HG03354 (cell line): ENCODE results near the gene COL9A1.

Experiments
- ATAC-seq: cut with Tn5 transposase; IDR thresholded peaks from one replicate; pipeline ENCODE4 v1.9.1; 2021; ENCODE audit warnings: mild to moderate bottlenecking; ENCODE audit not compliant: unreplicated experiment, poor library complexity, severe bottlenecking

Gene COL9A1

DNA sequence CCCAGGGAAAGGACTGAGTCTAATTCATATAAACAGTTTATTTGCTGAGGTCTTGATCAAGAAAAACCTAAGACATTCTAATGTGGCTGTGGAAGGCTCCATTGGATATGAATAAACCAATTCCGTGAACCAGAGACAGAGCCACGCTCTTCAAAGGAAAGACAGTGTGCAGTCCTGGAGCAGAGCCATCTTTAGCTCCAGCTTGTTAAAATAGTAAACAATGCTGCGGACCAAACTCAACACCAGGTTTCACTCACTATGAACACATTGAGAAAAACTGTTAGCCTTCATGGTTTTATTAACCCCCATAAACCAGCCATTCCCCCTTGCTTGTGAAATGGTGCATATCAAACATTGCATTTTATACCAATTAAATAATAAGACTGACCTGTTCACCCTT lies 61.9 kb downstream of the COL9A1 start:
- no peak for ATAC-seq

DNA sequence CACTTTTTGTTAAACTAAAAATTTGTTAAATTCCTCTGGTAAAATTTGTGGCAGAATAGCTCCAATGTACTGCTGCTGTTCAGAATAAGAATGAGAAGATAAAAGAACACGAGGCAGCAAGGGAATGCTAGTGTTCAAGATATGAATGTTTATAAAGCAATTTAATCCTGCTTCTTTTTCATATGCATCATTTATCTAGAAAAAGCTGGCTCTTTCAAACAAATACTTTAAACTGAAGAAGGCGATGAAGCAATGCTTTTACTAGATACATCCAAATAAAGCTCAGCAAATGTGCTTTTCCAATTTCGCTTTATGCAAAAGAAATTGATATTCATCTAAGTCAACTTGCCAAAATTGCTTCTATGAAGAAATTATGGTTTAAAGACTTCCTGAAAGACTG lies 66.5 kb downstream of the COL9A1 start:
- ATAC-seq, result no peak

GRCh38 chr6:70234561-70235236 lies 68.2 kb downstream of the COL9A1 start:
- ATAC-seq, result no peak

GRCh38 chr6:70231311-70231710 lies 71.6 kb downstream of the COL9A1 start:
- ATAC-seq, result no peak

DNA sequence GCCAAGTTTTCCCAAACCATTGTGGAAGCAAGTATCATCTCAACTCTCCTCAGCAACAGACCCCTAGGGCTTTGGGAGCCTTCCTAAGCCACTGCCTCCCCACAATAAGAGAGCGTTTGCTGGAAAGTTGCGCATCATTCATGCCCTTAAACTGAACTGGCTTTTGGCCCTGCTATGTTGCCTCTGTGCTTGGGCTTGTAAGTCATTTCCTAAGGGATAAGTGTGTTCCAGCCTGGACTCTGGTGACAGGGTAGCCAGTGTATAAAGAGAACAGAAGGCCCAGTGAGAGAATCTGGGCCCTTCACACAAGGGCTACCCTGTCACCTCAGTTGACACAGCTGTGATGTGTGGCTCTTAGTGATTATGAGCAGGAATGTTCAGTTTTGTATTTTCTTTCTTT lies 77.8 kb downstream of the COL9A1 start:
- no peak for ATAC-seq

GRCh38 chr6:70222439-70222749 lies 80.5 kb downstream of the COL9A1 start:
- ATAC-seq, result no peak

- no peak for ATAC-seq
Measured at GRCh38 chr6:70221715-70222438, 81.0 kb downstream of the COL9A1 start.

DNA sequence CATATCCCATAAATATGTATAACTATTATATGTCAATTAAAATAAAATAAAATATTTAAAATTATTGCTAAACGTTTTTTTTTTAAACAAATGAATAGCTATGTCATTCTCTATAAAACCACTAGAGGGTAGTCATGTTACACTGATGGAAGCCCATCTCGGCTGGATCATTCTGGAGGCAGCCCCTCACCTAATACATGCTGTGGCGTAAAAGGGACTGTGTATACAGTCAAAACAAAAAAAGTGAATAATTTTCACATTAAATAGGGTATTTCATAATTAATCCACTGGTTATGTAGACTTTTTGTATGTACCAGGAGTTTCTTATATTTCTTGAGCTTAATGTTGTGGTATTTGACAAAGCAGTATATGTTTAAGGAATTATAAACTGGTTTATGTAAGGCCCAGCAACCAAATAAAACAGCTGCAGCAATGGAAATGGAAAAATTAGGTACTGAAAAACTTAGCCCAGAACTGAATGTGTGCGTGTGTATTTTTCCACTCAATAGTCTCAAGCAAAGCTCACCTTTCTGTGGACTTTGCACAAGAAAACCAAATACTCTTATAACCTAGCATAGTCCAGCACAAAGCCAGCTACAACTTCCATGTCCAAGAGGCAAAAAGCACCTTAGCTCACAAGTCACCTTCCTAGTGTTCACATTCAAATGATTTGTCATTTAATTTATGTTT lies 81.7 kb downstream of the COL9A1 start:
- peak; percentile 70 for ATAC-seq

DNA sequence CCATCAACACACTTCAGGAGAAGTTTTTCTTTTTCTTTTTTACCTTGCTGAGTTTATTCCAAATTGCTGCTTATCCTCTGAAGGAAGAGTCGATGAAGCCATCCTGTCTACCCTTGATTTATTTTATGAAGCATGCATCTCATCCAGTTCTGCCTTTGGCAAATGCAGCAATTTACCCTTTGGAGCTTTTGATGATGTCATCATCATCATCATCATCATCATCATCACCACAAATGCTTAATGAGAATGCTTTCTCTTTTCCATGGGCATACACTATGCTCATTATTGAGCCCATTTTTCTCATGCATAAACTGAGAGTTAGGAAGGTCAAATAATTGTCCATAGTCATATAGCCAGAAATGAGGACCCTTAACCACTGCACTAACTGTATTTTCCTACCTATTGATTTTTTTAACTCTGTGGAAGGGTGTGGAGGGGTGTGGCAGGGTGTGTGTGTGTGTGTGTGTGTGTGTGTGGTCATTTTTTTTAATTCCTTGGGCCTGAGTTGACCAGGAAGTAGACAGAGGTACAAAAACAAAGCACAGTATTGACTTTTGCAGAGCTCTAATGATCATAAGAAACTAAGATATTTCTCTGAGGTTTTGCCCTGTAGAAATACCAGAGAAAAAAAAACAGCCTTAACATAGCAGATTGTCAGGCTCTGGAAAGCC lies 82.8 kb downstream of the COL9A1 start:
- no peak for ATAC-seq

- no peak for ATAC-seq
Measured at GRCh38 chr6:70216767-70217166, 86.1 kb downstream of the COL9A1 start.

- ATAC-seq, result no peak
Measured at GRCh38 chr6:70215460-70216108, 87.3 kb downstream of the COL9A1 start.

DNA sequence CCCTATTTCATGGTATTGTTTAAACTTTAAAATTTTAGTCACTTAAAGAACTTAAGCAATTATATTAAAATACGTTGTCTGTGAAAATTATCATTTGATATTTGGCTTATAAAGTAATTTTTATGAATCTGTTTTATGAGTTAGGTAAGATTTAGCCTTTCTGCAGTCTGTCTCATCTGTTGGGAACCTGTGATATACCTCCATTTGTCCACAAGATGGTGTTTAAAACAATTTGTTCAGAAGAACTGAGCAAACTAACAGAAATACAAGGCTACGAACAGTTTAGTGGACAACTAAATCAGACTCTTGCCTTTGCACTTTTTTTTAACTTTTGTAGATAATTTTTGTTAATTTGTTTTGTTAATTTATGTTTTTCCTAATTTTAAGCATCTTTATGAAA lies 92.4 kb downstream of the COL9A1 start:
- no peak for ATAC-seq

GRCh38 chr6:70208235-70208790 lies 94.6 kb downstream of the COL9A1 start:
- no peak for ATAC-seq

DNA sequence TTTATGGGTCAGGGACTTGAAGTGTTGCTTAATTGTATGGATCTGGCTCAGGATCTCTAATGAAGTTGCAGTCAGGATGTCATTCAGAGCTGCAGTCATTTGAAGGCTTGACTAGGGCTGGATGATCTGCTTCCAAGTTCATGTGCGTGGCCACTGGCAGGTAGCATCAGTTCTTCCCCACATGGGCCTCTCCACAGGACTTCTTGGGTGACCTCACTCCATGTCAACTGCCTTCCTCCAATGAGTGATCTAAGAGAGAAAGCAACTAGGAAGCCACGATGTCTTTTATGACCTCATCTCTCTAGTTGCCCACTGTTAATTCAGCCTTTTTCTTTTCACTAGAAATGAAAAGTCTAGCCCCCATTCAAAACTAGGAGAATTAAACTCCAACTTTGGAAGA lies 104.1 kb downstream of the COL9A1 start:
- no peak for ATAC-seq

DNA sequence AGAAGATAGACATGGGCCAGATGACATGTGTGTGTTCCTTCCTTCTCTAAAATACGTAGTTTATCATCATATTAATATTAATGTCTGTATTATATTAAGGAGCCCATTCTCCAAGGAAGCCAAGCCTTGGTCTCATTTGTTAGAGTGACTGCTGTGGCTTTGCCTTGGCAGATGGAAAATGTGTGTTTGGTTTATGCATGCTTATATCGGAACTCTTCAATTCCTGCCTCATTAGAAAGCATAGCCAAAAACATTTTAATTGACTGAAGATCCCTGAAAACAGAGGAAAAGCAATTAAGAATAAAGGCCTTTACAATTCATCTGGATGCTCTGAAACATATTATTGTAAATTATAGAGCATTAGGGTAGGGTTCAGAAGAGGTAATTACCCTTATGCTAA lies 106.4 kb downstream of the COL9A1 start:
- ATAC-seq, result no peak

- ATAC-seq, result no peak
Measured at GRCh38 chr6:70194421-70194820, 108.5 kb downstream of the COL9A1 start.

GRCh38 chr6:70188202-70188601 lies 114.7 kb downstream of the COL9A1 start:
- ATAC-seq, result no peak

- ATAC-seq, result no peak
Measured at GRCh38 chr6:70186461-70186860, 116.4 kb downstream of the COL9A1 start.

DNA sequence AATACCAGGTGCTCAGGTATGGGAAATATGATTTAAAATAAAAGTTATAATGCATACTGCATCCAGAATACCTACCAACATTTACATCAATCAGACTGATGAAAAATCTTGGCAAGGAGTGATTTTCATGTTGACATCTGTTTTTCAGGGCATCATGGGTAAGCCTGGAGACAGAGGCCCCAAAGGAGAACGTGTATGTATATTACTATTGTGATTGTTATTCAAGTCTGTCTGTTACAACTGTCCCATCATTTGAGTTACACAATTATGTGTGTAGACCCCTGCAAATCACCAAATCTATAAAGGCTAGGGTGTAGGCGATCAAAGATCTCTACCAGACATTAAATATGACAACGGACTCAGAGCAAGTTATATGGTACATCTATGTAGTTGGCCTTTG lies 118.2 kb downstream of the COL9A1 start:
- ATAC-seq, result no peak

DNA sequence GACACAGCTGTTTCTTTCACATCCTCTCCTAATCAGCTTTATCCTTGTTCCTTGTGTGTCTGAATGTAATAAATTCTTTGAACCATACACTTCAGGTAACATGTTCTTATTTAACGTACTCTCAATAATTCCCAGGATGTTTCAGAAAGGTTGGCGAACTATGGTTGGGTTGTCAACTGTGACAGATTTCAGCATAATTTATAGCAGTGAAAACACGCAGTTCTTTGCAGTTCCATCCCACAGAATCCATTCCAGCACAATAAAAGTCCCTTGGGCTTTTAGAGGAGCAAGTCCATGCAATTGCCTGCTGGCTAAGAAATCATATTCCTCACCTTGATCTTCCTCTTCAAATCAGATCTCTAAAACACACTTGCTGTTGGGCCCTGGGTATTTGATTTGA lies 119.3 kb downstream of the COL9A1 start:
- no peak for ATAC-seq
